Measurements from ENCODE around the gene ITGA8.
"Not testable (repeated sequence)": the region's sequence is repeated elsewhere in the genome, so short reads cannot be mapped to it uniquely, and the experiment has no call there.

ITGA8 gene

GRCh38 chr10:15658069-15658702, 61.5 kb downstream of the ITGA8 start:
- Histone ChIP-seq H3K27me3 (replicated peaks; ENCODE audit: control insufficient read depth, insufficient read depth, low read length, poor library complexity, severe bottlenecking) (no peaks in the 10 kb centered on the region), H3K4me1 (ENCODE audit: control insufficient read depth, insufficient read depth, low read length, poor library complexity, severe bottlenecking) (no peaks in the 10 kb centered on the region), H3K4me3 (ENCODE audit: insufficient read depth, low read depth, low read length, poor library complexity, severe bottlenecking) (no peak overlapping the region), H3K9me3 (ENCODE audit: control insufficient read depth, low read length) (no peaks in the 10 kb centered on the region), H3K36me3 (ENCODE audit: control insufficient read depth, insufficient read depth, low read length) (no peaks in the 10 kb centered on the region), H3K27ac (ENCODE audit: insufficient read depth, low read length, poor library complexity, severe bottlenecking) (no peak overlapping the region)
- no peak for DNase-seq

DNA sequence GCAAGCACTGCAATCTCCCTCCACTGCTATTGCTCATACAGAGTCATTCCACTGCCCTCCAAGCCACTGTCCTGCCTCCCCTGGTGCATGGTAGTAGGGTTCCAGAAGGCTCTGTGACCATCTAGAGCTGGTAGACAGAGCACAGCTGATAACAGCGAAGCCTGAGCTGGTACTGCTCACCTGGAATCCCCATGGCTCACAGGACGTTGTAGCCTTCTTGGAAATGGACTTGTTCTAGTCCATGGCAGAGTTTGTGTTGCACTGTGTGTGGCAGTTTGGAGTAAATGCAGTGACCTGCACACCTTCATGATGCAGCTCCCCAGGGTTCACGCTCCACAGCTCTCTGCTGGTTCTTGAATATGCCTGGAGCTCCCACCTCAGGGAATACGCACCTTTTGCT, 67.0 kb downstream of the ITGA8 start:
- H3K27me3 ChIP-seq (replicated peaks; ENCODE audit: control insufficient read depth, insufficient read depth, low read length, poor library complexity, severe bottlenecking) = no peaks in the 10 kb centered on the region
- H3K36me3 ChIP-seq (ENCODE audit: control insufficient read depth, insufficient read depth, low read length) = no peaks in the 10 kb centered on the region
- no peak overlapping the region for H3K27ac ChIP-seq (ENCODE audit: insufficient read depth, low read length, poor library complexity, severe bottlenecking)
- H3K4me3 ChIP-seq (ENCODE audit: insufficient read depth, low read depth, low read length, poor library complexity, severe bottlenecking) = no peak overlapping the region
- no peak for DNase-seq
- H3K4me1 ChIP-seq (ENCODE audit: control insufficient read depth, insufficient read depth, low read length, poor library complexity, severe bottlenecking) = no peaks in the 10 kb centered on the region
- H3K9me3 ChIP-seq (ENCODE audit: control insufficient read depth, low read length) = no peaks in the 10 kb centered on the region

- no peak overlapping the region for H3K4me3 ChIP-seq (ENCODE audit: insufficient read depth, low read depth, low read length, poor library complexity, severe bottlenecking)
- no peaks in the 10 kb centered on the region for H3K9me3 ChIP-seq (ENCODE audit: control insufficient read depth, low read length)
- no peak for DNase-seq
- no peaks in the 10 kb centered on the region for H3K4me1 ChIP-seq (ENCODE audit: control insufficient read depth, insufficient read depth, low read length, poor library complexity, severe bottlenecking)
- no peak overlapping the region for H3K27ac ChIP-seq (ENCODE audit: insufficient read depth, low read length, poor library complexity, severe bottlenecking)
- H3K36me3 ChIP-seq (ENCODE audit: control insufficient read depth, insufficient read depth, low read length) = no peaks in the 10 kb centered on the region
- H3K27me3 ChIP-seq (replicated peaks; ENCODE audit: control insufficient read depth, insufficient read depth, low read length, poor library complexity, severe bottlenecking) = no peaks in the 10 kb centered on the region
Observed at GRCh38 chr10:15652117-15652516, 67.6 kb downstream of the ITGA8 start.

DNA sequence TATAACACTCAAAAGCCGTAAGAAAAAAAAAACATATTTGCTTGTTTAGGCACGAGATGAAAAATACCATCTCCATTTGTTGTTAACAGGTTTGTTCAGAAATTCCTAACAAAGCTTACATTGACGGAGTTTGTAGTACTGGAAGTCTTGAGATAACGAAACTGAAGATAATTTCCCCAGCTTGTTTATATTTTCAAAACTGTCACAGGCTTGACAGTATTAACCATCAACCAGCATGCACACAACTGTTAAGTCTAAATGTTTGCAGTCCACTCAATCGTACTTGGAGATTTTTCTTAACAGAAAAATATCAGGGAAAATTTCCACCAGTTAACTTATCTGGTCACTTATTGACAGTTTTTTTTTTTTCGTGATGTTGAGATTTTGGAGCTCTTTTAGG, 68.5 kb downstream of the ITGA8 start:
- Histone ChIP-seq H3K36me3 (ENCODE audit: control insufficient read depth, insufficient read depth, low read length) (no peaks in the 10 kb centered on the region), H3K9me3 (ENCODE audit: control insufficient read depth, low read length) (no peaks in the 10 kb centered on the region), H3K27ac (ENCODE audit: insufficient read depth, low read length, poor library complexity, severe bottlenecking) (no peak overlapping the region), H3K4me3 (ENCODE audit: insufficient read depth, low read depth, low read length, poor library complexity, severe bottlenecking) (no peak overlapping the region), H3K27me3 (replicated peaks; ENCODE audit: control insufficient read depth, insufficient read depth, low read length, poor library complexity, severe bottlenecking) (no peaks in the 10 kb centered on the region), H3K4me1 (ENCODE audit: control insufficient read depth, insufficient read depth, low read length, poor library complexity, severe bottlenecking) (no peaks in the 10 kb centered on the region)
- no peak for DNase-seq

- no peak for DNase-seq
- no peak overlapping the region for H3K4me3 ChIP-seq (ENCODE audit: insufficient read depth, low read depth, low read length, poor library complexity, severe bottlenecking)
- no peak overlapping the region for H3K27ac ChIP-seq (ENCODE audit: insufficient read depth, low read length, poor library complexity, severe bottlenecking)
- no peaks in the 10 kb centered on the region for H3K36me3 ChIP-seq (ENCODE audit: control insufficient read depth, insufficient read depth, low read length)
- H3K27me3 ChIP-seq (replicated peaks; ENCODE audit: control insufficient read depth, insufficient read depth, low read length, poor library complexity, severe bottlenecking) = no peaks in the 10 kb centered on the region
- H3K4me1 ChIP-seq (ENCODE audit: control insufficient read depth, insufficient read depth, low read length, poor library complexity, severe bottlenecking) = no peaks in the 10 kb centered on the region
- no peaks in the 10 kb centered on the region for H3K9me3 ChIP-seq (ENCODE audit: control insufficient read depth, low read length)
Observed at GRCh38 chr10:15642095-15642494, 77.6 kb downstream of the ITGA8 start.

GRCh38 chr10:15640536-15641085, 79.1 kb downstream of the ITGA8 start:
- no peak for DNase-seq
- no peaks in the 10 kb centered on the region for H3K4me1 ChIP-seq (ENCODE audit: control insufficient read depth, insufficient read depth, low read length, poor library complexity, severe bottlenecking)
- H3K27ac ChIP-seq (ENCODE audit: insufficient read depth, low read length, poor library complexity, severe bottlenecking) = no peak overlapping the region
- H3K4me3 ChIP-seq (ENCODE audit: insufficient read depth, low read depth, low read length, poor library complexity, severe bottlenecking) = no peak overlapping the region
- no peaks in the 10 kb centered on the region for H3K27me3 ChIP-seq (replicated peaks; ENCODE audit: control insufficient read depth, insufficient read depth, low read length, poor library complexity, severe bottlenecking)
- H3K36me3 ChIP-seq (ENCODE audit: control insufficient read depth, insufficient read depth, low read length) = no peaks in the 10 kb centered on the region
- H3K9me3 ChIP-seq (ENCODE audit: control insufficient read depth, low read length) = no peaks in the 10 kb centered on the region

GRCh38 chr10:15636446-15636845, 83.3 kb downstream of the ITGA8 start:
- no peak for DNase-seq
- no peaks in the 10 kb centered on the region for H3K4me1 ChIP-seq (ENCODE audit: control insufficient read depth, insufficient read depth, low read length, poor library complexity, severe bottlenecking)
- no peak overlapping the region for H3K27ac ChIP-seq (ENCODE audit: insufficient read depth, low read length, poor library complexity, severe bottlenecking)
- no peaks in the 10 kb centered on the region for H3K9me3 ChIP-seq (ENCODE audit: control insufficient read depth, low read length)
- H3K27me3 ChIP-seq (replicated peaks; ENCODE audit: control insufficient read depth, insufficient read depth, low read length, poor library complexity, severe bottlenecking) = no peaks in the 10 kb centered on the region
- no peaks in the 10 kb centered on the region for H3K36me3 ChIP-seq (ENCODE audit: control insufficient read depth, insufficient read depth, low read length)
- H3K4me3 ChIP-seq (ENCODE audit: insufficient read depth, low read depth, low read length, poor library complexity, severe bottlenecking) = no peak overlapping the region

DNA sequence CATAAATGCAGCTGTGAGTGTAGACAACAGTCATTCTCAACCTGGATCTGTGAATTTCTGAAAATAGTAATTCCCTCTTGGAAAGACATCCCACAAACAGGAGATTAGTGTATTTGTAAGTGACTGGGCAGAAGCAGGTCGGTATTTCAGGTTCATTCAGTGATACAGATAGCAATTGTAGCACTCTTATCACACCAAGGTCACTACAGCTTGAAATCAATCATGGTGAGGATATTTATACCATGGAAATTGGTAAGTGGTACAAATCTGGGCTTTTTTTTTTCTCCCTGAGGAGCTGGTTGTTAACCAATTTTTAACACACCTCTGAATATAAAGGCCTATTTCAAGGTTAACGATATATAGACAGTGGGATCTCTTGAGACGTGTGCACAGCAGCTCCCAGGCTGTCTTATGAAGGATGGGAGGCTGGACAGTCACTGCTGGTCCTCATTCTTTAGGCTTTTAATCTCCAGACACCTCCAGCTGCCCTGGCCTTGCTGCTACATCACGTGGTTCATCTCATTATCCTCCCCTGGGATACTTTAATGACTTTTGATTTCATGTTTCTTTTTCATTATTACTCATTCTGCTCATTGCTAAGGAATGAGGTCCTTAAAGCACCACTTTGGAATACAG, 87.1 kb downstream of the ITGA8 start:
- H3K36me3 ChIP-seq (ENCODE audit: control insufficient read depth, insufficient read depth, low read length) = no peaks in the 10 kb centered on the region
- H3K4me3 ChIP-seq (ENCODE audit: insufficient read depth, low read depth, low read length, poor library complexity, severe bottlenecking) = no peak overlapping the region
- H3K9me3 ChIP-seq (ENCODE audit: control insufficient read depth, low read length) = no peaks in the 10 kb centered on the region
- no peak overlapping the region for H3K27ac ChIP-seq (ENCODE audit: insufficient read depth, low read length, poor library complexity, severe bottlenecking)
- no peak for DNase-seq
- H3K27me3 ChIP-seq (replicated peaks; ENCODE audit: control insufficient read depth, insufficient read depth, low read length, poor library complexity, severe bottlenecking) = no peaks in the 10 kb centered on the region
- no peaks in the 10 kb centered on the region for H3K4me1 ChIP-seq (ENCODE audit: control insufficient read depth, insufficient read depth, low read length, poor library complexity, severe bottlenecking)

DNA sequence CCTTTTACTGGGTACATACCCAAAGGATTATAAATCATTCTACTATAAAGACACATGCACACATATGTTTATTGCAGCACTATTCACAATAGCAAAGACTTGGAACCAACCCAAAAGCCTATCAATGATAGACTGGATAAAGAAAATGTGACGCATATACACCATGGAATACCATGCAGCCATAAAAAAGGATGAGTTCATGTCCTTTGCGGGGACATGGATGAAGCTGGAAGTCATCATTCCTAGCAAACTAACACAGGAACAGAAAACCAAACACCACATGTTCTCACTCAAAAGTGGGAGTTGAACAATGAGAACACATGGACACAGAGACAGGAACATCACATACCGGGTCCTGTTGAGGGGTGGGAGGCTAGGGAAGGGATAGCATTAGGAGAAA, 88.5 kb downstream of the ITGA8 start:
- H3K4me3 ChIP-seq (ENCODE audit: insufficient read depth, low read depth, low read length, poor library complexity, severe bottlenecking); H3K4me1 ChIP-seq (ENCODE audit: control insufficient read depth, insufficient read depth, low read length, poor library complexity, severe bottlenecking); DNase-seq; H3K27ac ChIP-seq (ENCODE audit: insufficient read depth, low read length, poor library complexity, severe bottlenecking); H3K9me3 ChIP-seq (ENCODE audit: control insufficient read depth, low read length); H3K27me3 ChIP-seq (replicated peaks; ENCODE audit: control insufficient read depth, insufficient read depth, low read length, poor library complexity, severe bottlenecking); H3K36me3 ChIP-seq (ENCODE audit: control insufficient read depth, insufficient read depth, low read length): not testable (repeated sequence)

GRCh38 chr10:15630353-15630752, 89.4 kb downstream of the ITGA8 start:
- Histone ChIP-seq H3K4me3 (ENCODE audit: insufficient read depth, low read depth, low read length, poor library complexity, severe bottlenecking) (no peak overlapping the region), H3K36me3 (ENCODE audit: control insufficient read depth, insufficient read depth, low read length) (no peaks in the 10 kb centered on the region), H3K27me3 (replicated peaks; ENCODE audit: control insufficient read depth, insufficient read depth, low read length, poor library complexity, severe bottlenecking) (no peaks in the 10 kb centered on the region), H3K4me1 (ENCODE audit: control insufficient read depth, insufficient read depth, low read length, poor library complexity, severe bottlenecking) (no peaks in the 10 kb centered on the region), H3K27ac (ENCODE audit: insufficient read depth, low read length, poor library complexity, severe bottlenecking) (no peak overlapping the region), H3K9me3 (ENCODE audit: control insufficient read depth, low read length) (no peaks in the 10 kb centered on the region)
- no peak for DNase-seq
